NCI-H1694 treated with DMSO at 0.1 percent for 48 hours (cell line): Measurements from ENCODE around the gene KLK4.
"Not testable (repeated sequence)": the region's sequence is repeated elsewhere in the genome, so short reads cannot be mapped to it uniquely, and the experiment has no call there.

Experiments used
- DNase-seq: peaks from one replicate; lab custom pipeline; 2025; lab: John Stamatoyannopoulos, UW

KLK4 gene

DNA sequence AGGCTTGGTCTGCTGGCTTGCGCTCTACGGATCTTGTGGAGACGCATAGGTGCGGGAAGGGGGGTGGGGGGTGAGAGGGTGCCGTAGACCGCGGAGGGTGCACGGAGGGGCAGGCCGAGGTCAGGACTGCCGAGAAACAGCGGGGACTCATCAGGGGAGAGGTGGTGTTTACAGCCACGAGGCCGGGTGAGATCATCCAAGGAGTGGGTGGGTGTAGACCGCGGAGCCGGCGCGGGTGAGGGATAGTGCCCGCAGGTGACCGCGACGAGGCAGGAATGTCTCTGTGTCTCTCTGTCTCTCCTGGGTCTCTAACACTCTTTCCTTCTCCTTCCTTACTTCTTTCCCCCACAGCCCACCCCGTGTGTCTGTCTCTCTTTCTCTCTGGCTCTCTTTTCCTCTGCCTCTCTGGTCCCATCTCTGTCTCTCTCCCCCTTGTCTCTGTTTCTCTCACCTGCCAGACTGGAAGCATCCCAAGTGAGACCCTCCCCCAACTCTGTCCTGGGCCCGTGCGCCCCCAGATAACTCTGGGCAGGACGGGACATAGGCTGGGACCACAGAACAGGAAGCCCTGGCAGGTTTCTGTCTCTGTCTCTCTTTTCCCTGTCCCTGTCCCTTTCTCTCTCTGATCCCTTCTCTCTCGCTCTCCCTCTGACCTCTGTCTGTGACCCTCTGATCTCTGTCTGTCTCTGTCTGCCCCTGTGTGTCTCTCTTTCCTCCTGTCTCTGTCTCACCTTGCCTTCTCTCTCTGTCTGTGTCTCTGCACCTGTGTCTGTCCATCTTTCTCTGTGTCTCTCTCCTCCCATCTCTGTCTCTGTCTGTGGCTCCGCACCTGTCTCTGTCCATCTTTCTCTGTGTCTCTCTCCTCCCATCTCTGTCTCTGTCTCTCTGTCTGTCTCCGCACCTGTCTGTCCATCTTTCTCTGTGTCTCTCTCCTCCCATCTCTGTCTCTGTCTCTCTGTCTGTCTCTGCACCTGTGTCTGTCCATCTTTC lies 1.8 kb upstream of the KLK4 start:
- DNase-seq = no peak

DNA sequence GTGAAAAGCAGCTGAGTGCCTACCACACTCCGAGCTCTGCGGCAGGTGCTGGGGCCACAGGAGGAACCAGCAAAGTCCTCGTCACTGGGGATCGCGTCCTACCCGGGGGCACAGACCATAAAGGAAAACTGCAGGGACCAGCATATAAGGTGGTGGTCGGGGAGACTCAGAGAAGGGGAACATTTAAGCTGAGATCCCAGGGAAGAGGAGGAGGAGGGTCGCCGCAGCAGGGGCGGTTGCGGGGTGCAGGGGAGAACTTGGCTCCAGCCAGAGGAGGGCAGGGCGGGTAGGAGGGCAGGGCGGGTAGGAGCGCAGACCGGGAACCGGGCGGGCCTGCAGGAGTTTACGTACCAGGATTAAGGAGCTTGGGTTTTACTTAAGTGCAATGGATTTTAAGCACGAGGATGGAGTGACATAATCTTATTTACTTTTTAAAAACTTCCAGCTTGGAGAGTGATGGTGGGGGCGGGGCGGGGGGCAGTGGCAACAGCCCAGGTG lies 956 bp upstream of the KLK4 start:
- no peak for DNase-seq

DNA sequence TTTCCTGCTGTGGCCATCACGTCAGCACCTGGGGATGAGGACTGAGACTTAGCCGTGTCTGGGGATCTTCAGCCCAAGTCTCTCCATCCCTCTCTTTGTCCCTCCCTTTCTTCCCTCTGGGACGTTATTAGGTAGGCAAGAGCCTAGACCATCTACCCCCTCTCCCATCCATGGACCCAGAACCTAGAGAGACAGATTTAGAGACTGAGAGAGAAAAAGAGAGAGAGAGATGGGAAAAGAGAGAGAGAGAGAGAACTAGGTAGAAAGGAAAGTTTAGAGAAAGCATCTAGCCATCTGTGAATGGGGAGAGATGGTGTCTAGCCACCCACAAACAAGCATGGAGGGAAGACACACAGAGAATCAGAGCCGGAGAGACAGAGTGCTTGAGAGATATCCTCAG lies 473 bp downstream of the KLK4 start:
- no peak for DNase-seq

DNA sequence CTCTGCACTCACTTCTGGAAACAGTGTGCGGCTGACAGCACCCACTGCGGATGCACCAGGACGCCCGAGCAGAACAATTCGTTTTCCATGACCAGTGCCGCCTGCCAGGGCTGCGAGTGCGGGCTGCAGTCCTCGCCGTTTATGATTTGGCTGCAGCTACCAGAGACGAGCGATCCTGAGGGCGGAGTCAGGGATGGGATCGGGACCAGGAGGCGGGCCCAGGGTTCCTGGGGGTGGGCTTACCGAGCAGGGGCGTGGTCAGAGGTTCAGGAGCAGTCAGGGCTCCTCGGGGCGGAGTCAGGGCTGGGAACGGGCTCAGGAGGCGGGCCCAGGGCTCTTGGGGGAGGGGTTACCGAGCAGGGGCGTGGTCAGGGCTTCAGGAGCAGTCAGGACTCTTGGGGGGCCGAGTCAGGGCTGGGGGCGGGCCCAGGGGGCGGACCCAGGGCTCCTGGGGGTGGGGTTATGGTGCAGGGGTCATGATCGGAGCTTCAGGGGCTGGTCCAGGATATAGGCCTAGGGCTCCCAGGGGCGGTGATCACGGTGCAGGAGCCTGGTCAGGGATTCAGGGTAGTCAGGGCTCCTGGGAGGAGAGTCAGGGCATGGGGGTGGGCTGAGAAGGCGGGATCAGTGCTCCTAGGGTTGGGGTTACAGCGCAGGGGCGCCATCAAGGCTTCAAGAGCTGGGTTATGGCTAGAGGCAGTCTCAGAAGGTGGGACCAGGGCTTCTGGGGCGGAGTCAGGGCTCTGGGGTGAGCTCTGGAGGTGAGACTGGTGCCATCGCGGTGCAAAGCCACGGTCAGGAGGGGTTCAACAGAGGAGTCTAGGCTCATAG lies 1.7 kb downstream of the KLK4 start:
- DNase-seq = no peak

DNA sequence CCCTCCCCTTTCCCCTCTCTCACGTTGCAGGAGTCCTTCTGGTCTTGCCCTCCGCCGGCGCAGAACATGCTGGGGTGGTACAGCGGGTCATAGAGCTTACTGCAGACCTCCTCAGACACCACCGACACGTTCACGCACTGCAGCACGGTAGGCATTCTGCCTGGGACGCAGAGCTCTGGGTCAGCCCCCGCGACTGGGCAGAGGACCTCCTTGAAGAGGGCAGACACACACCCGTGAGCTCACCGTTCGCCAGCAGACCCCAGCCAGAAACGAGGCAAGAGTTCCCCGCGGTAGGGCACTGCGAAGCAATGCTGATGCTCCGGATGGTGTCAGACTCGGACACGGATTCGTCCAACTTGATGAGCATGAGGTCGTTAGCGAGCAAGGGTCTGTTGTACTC lies 2.9 kb downstream of the KLK4 start:
- no peak for DNase-seq

DNA sequence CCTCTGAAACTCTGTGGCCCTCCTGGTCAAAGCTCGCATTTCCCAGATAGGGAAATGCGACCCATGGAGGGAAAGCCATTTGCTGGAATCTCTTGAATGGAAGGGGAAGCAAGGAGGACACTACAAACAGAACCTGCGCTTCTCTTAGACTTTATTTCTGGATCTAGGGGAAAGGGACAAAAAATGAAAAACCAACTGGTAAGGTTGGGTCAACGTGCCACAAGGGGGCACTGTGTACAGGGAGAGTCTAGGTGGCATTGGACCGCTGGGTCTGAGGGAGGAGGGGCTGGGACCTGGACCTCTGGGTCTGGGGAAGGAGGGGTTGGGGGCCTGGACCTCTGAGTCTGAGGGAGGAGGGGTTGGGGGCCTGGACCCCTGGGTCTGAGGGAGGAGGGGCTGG lies 5.0 kb downstream of the KLK4 start:
- DNase-seq = no peak

DNA sequence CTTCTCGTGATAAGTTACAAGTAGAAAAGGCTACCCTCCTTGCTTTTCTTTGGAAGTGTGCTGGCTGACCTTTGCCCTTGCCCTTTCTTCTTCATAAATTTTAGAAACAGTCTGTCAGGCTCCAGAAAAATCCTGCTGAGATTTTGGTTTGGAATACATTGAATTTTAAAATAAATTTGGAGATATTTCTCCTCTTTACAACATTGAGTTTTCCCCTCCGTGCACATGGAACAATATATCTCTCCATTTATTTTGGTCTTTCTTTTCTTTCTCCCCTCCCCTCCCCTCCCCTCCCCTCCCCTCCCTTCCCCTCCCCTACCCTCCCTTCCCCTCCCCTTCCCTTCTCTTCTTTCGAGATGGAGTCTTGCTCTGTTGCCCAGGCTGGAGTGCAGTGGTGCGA lies 8.6 kb downstream of the KLK4 start:
- no peak for DNase-seq

DNA sequence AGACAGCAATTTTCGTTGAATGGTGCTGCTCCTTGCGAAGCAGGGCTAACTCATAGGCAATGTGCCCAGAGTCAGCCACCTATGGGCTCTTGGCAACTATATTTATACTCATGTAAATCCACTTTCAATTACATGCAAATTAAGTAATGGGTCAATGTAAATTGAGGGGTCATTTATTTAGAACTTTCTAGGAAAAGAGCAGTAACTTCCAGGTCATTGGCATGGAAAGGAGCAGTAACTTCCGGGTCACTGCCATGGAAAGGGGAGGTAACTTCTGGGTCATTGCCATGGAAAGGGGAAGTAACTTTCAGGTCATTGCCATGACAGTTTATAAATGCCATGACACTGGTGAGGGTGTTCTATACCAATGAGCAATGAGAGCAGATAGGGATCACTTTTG lies 11.6 kb downstream of the KLK4 start:
- DNase-seq = no peak

DNA sequence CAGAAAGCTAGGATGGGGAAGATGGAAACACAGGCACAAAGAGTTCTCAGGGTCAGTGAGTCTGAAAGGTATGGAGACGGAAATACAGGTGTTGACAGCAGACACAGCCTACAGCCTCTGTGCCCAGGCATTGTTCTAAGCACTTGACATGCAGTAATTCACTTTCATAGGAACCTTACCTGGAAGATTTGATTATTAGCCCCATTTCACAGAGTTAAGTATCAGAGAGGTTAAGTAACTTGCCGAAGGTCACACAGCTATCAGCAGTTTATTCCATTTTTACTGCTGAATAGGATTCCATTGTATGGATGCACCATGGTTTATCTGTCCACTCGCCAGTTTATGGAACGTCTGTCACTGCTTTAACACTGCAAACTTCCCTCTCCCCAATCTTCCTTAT lies 13.2 kb downstream of the KLK4 start:
- no peak for DNase-seq

DNA sequence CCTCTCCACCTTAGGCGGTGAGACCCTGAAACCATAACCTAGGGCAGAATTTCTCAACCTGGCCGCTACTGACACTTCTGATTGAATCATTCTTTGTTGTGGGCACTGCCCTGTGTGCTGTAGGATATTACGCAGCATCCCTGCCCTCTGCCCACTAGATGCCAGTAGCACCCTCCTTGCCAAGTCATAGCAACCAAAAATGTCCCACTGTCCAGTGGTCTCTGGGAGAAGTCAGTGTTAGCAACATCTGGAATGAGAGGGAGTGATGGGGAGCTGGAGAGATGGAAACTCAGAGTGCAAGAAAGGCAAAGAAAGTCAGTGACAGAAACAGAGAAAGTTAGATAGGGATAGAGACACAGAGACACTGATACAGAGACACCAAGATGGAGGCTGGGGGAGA lies 13.6 kb downstream of the KLK4 start:
- DNase-seq = no peak

DNA sequence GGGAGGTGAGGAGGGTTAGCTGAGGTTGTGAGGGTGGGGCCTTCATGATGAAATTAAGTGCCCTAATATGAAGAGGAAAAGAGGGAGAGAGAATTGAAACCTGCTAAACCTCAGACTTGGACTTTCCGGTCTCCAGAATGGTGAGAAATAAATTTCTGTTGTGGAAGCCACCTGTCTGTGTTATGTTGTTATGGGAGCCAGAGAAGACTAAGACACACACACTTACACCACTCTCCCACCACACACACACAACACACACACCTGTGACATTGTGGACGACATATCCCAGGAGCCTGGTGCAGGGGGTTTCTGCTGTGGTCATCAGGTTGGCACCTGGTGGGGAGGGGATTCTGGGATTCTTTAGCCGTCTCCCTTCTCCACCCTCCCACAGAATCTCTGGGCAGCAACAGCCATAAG lies 14.0 kb downstream of the KLK4 start:
- no peak for DNase-seq

DNA sequence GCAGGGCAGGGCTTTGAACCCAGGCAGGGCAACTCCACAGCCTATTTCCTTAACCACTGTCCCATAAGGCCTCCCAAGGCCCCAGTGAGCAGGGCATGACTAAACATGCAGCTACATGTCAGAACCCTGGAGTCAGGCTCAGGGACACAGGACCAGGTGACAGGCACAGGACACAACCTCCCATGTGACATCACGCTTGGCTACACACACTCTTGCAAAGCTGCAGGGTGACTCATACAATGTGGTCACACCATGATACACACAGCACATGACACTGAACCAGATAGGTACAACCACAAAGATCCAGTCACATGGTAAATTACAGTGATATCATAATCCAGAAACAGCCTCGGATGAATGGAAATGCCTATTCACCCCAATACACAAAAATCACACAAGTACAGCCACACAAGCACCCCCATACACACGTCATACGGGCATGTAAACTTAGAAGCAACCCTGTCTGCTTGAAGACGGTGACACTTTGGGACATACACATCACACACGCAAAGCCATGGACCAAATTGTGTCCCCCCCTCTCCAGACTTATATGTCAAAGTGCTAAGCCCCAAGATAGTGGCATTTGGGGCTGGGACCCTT lies 14.5 kb downstream of the KLK4 start:
- no peak for DNase-seq

DNA sequence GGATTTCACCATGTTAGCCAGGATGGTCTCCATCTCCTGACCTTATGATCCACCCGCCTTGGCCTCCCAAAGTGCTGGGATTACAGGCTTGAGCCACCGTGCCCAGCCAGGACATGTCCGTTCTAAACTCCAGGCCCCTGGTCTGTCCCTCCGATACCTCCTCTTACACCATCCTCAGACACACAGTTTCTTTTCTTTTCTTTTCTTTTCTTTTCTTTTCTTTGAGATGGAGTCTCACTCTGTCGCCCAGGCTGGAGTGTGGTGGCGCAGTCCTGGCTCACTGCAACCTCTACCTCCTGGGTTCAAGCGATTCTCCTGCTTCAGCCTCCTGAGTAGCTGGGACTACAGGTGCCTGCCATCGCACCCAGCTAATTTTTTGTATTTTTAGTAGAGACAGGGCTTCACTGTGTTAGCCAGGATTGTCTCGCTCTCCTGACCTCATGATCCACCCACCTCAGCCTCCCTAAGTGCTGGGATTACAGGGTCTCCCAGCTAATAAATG lies 15.1 kb downstream of the KLK4 start:
- DNase-seq = not testable (repeated sequence)

DNA sequence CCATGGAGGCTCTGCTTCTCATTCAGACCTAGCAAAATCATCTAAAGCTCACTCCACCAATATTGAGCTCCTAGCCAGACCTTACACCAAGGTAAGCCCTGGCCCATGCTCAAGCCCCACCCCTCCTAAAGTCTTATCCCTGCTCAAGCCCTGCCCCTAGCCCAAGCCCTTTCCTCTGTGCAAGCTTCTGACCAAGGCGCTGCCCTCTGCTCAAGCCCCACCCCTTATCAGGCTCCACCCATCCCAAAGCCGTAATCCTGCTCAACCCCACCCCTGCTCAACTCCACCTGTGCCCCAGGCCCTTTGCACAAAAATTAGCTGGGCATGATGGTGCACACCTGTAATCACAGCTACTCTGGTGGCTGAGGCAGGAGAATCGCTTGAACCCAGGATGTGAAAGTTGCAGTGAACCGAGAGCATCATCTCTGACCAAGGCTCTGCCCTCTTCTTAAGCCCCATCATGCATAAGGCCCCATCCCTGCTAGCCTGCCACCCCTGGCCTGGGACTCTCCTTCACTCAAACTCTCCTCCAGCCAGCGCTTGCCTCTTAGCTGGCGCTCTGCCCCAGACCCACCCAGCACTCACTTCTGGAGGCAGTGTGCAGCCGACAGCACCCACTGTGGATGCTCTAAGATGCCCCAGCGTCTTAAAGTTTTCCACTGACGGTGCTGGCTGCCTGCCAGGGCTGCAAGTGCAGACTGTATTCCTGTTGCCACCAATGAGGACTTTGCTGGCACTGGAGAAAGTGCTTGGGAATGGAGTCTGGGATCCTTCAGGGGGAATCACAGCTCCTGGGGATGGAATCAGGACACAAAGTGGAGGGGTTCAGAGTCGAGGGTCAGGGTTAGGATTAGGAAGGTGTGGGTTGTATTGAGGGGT lies 16.5 kb downstream of the KLK4 start:
- DNase-seq = no peak

DNA sequence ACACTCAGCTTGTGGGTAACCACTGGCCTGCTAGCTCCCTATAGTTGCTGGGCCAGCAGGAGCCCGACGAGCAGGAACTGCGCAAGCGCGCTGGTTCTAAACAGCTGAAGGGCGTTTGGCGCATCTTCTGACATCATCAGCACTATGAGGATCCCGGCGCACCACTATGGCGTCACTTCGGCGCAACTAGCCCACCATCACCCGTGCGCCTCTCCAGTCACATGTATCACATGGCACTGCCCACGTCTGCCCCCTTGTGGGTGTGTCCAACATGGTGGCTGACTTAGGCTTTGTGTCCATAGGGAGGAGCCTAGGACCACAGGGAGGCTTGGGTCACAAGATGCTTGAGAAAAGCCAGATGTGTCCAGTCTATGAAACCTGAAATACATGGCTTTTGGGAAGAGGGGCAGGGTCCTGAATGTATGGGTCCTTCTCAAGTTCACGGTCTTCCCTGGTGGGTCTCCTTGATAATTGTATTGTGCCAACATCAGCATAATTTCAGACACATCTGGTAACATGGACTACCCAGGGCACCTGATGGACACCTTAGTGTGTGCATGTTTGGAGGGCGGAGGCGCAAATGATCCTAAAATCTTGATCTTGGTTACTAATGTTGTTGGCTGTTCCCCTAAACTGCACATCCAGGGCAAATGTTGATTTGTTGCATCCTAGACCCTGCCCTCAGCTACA lies 18.0 kb downstream of the KLK4 start:
- no peak for DNase-seq

DNA sequence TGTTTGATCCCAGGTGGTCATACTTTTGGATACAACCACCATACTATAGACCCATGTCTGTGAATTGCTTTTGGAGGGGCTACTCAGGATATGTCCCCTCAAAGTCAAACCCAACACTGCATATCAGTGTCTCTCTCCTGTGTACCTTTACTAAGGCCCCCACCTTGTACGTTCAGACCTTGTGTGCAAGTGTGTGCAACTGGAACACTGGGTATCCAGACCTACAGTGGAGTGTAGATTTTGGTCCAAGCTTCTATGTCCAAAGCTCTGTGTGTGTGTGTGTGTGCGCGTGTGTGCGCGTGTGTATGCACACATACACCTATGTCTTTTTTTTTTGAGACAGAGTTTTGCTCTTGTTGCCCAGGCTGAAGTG lies 20.0 kb downstream of the KLK4 start:
- no peak for DNase-seq

DNA sequence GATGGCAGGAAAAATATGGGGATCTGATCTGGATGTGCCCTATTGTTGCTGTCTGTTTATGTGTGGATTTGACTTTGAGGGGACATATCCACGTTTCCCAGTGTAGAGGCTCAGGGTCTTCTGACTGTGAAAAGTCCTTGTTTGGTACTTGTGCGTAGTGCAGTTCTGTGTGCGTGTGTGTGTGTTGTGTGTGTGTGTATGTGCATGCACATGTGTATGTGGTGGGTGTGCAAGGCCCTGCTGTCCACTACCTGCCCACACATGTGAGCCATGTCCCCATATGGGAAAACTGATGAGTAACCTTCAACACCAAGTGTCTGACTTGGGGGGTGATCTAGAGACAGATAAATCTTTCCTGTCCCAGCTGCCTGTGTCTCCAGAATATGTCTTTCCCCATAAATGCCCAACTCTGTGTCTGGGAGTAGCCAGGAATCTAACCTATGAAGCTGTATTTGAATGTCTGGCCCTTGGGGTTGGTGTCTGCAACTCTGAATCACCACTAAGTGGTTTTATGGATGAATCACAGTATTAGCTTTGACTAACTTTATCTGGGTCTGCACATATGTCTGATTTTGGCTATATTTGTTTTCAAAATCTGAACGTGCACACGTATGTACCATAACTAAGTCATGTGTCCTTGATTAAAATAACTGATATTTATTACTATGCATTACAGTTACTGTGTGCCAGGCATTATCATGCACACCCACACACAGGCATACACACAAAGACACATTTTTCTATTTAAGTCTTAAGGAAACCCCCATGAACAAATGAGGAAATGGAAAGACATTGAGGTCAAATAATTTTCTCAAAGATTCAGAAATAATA lies 20.6 kb downstream of the KLK4 start:
- DNase-seq = no peak

DNA sequence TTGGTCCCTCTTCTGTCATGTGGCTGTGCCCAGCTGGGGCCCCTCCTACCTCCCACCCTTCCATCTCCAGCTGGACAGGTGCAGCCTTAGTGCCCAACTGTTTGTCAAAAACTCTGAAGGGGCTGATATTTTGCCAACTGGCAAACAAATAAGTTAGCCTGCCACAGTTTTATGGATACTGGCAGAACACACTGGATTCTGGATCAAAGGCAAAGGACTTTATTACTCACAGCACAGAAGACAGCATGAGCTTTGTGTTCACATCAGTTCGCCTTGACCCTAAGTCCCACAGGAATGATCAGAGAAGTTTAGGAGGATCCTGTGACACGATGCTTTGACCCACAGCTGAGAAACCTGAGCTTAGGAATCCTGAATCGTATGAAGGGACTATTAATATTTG lies 21.6 kb downstream of the KLK4 start:
- DNase-seq = no peak

DNA sequence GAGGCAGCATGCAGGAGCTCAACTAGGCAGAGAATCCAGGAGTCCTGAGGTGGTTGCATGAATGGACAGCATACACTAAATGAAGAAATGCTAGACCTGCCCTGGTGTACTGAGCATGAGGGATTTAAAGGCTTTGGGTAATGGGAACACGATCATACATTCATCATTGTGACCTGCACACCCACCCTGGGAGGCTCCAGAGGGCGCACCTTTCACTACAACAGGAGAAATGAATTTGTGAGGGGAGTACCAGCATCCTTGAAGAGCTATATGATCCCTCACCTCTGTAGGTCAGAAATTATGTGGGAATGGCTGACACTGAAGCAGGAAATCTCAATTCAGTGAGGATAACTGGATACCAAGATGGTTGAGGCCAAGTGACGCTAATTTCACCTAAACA lies 29.0 kb downstream of the KLK4 start:
- no peak for DNase-seq

DNA sequence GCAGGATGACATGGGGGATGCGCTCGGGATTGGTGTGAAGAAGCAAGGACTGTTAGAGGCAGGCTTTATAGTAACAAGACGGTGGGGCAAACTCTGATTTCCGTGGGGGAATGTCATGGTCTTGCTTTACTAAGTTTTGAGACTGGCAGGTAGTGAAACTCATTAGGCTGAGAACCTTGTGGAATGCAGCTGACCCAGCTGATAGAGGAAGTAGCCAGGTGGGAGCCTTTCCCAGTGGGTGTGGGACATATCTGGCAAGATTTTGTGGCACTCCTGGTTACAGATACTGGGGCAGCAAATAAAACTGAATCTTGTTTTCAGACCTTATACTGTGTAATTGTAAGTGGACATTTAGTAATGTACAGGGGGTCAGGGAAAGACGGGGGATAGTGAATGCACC lies 31.0 kb downstream of the KLK4 start:
- no peak for DNase-seq
